ENCODE measurements around the gene NPAS2. TPM values are rescaled to one million over a fixed set of nuclear protein-coding genes. Genes with fewer than 3 reads are reported as not detected.

The NPAS2 gene
- total and polyA plus RNA-seq, 2 donors: 3.0 to 5.4 TPM

GRCh38 chr2:100887713-100888495 is 68.0 kb downstream of the NPAS2 start:
- H3K4me1 ChIP-seq (ENCODE audit: control insufficient read depth in 2 of 2, insufficient read depth in 2 of 2, low read length in 2 of 2): peaks cover 0 to 16% of the 10 kb centered on the region in 2 donors
- 96% methylated on average over 14 of the region's 14 CpGs for WGBS
- no peaks in the 10 kb centered on the region for H3K9me3 ChIP-seq (ENCODE audit: control insufficient read depth in 2 of 2, insufficient read depth in 1 of 2, low read length in 1 of 2)
- H3K4me3 ChIP-seq (ENCODE audit: low read length in 2 of 2): no peak overlapping the region
- no peak for DNase-seq (ENCODE audit: low read depth in 6 of 9, low spot score in 9 of 9)
- H3K27ac ChIP-seq (ENCODE audit: low read depth in 1 of 2, low read length in 1 of 2): no peak overlapping the region
- H3K27me3 ChIP-seq (ENCODE audit: control insufficient read depth in 2 of 2, insufficient read depth in 1 of 2, low read length in 1 of 2): no peaks in the 10 kb centered on the region
- H3K36me3 ChIP-seq (ENCODE audit: control insufficient read depth in 2 of 2, insufficient read depth in 2 of 2, low read length in 1 of 2): no peaks in the 10 kb centered on the region

GRCh38 chr2:100888601-100889000 is 68.7 kb downstream of the NPAS2 start:
- DNase-seq (ENCODE audit: low read depth in 6 of 9, low spot score in 9 of 9): no peak
- H3K27ac ChIP-seq (ENCODE audit: low read depth in 1 of 2, low read length in 1 of 2): no peak overlapping the region

GRCh38 chr2:100889286-100889685 is 69.3 kb downstream of the NPAS2 start:
- Histone ChIP-seq H3K27me3 (ENCODE audit: control insufficient read depth in 2 of 2, insufficient read depth in 1 of 2, low read length in 1 of 2) (no peaks in the 10 kb centered on the region), H3K4me1 (ENCODE audit: control insufficient read depth in 2 of 2, insufficient read depth in 2 of 2, low read length in 2 of 2) (peaks cover 0 to 2% of the 10 kb centered on the region in 2 donors), H3K36me3 (ENCODE audit: control insufficient read depth in 2 of 2, insufficient read depth in 2 of 2, low read length in 1 of 2) (no peaks in the 10 kb centered on the region), H3K27ac (ENCODE audit: low read depth in 1 of 2, low read length in 1 of 2) (no peak overlapping the region), H3K4me3 (ENCODE audit: low read length in 2 of 2) (no peak overlapping the region), H3K9me3 (ENCODE audit: control insufficient read depth in 2 of 2, insufficient read depth in 1 of 2, low read length in 1 of 2) (no peaks in the 10 kb centered on the region)
- WGBS: 76% methylated on average over 6 of the region's 6 CpGs
- DNase-seq (ENCODE audit: low read depth in 6 of 9, low spot score in 9 of 9): no peak

More at GRCh38 chr2:100888601-100889000, 68.7 kb downstream of the NPAS2 start:
- Histone ChIP-seq H3K9me3 (ENCODE audit: control insufficient read depth in 2 of 2, insufficient read depth in 1 of 2, low read length in 1 of 2) (no peaks in the 10 kb centered on the region), H3K4me1 (ENCODE audit: control insufficient read depth in 2 of 2, insufficient read depth in 2 of 2, low read length in 2 of 2) (peaks cover 0 to 9% of the 10 kb centered on the region in 2 donors), H3K36me3 (ENCODE audit: control insufficient read depth in 2 of 2, insufficient read depth in 2 of 2, low read length in 1 of 2) (no peaks in the 10 kb centered on the region), H3K4me3 (ENCODE audit: low read length in 2 of 2) (no peak overlapping the region), H3K27me3 (ENCODE audit: control insufficient read depth in 2 of 2, insufficient read depth in 1 of 2, low read length in 1 of 2) (no peaks in the 10 kb centered on the region)
- 66% methylated on average over 3 of the region's 3 CpGs for WGBS

- 71% methylated on average over 16 of the region's 16 CpGs for WGBS
- DNase-seq (ENCODE audit: low read depth in 6 of 9, low spot score in 9 of 9): no peak
- Histone ChIP-seq H3K4me3 (ENCODE audit: low read length in 2 of 2) (no peak overlapping the region), H3K9me3 (ENCODE audit: control insufficient read depth in 2 of 2, insufficient read depth in 1 of 2, low read length in 1 of 2) (peaks cover 0 to 6% of the 10 kb centered on the region in 2 donors), H3K27me3 (ENCODE audit: control insufficient read depth in 2 of 2, insufficient read depth in 1 of 2, low read length in 1 of 2) (no peaks in the 10 kb centered on the region), H3K27ac (ENCODE audit: low read depth in 1 of 2, low read length in 1 of 2) (no peak overlapping the region), H3K36me3 (ENCODE audit: control insufficient read depth in 2 of 2, insufficient read depth in 2 of 2, low read length in 1 of 2) (no peaks in the 10 kb centered on the region), H3K4me1 (ENCODE audit: control insufficient read depth in 2 of 2, insufficient read depth in 2 of 2, low read length in 2 of 2) (peaks cover 0 to 3% of the 10 kb centered on the region in 2 donors)
Measured at GRCh38 chr2:100891906-100892642, 72.1 kb downstream of the NPAS2 start.

GRCh38 chr2:100893392-100894104 is 73.6 kb downstream of the NPAS2 start:
- H3K36me3 ChIP-seq (ENCODE audit: control insufficient read depth in 2 of 2, insufficient read depth in 2 of 2, low read length in 1 of 2): no peaks in the 10 kb centered on the region
- no peaks in the 10 kb centered on the region for H3K27me3 ChIP-seq (ENCODE audit: control insufficient read depth in 2 of 2, insufficient read depth in 1 of 2, low read length in 1 of 2)
- no peak for DNase-seq (ENCODE audit: low read depth in 6 of 9, low spot score in 9 of 9)
- H3K27ac ChIP-seq (ENCODE audit: low read depth in 1 of 2, low read length in 1 of 2): no peak overlapping the region
- 98% methylated on average over 6 of the region's 6 CpGs for WGBS
- no peak overlapping the region for H3K4me3 ChIP-seq (ENCODE audit: low read length in 2 of 2)
- peaks cover 0 to 3% of the 10 kb centered on the region in 2 donors for H3K4me1 ChIP-seq (ENCODE audit: control insufficient read depth in 2 of 2, insufficient read depth in 2 of 2, low read length in 2 of 2)
- peaks cover 0 to 6% of the 10 kb centered on the region in 2 donors for H3K9me3 ChIP-seq (ENCODE audit: control insufficient read depth in 2 of 2, insufficient read depth in 1 of 2, low read length in 1 of 2)

GRCh38 chr2:100894105-100894795 is 74.3 kb downstream of the NPAS2 start:
- Histone ChIP-seq H3K27ac (ENCODE audit: low read depth in 1 of 2, low read length in 1 of 2) (no peak overlapping the region), H3K27me3 (ENCODE audit: control insufficient read depth in 2 of 2, insufficient read depth in 1 of 2, low read length in 1 of 2) (no peaks in the 10 kb centered on the region), H3K4me1 (ENCODE audit: control insufficient read depth in 2 of 2, insufficient read depth in 2 of 2, low read length in 2 of 2) (peaks cover 0 to 3% of the 10 kb centered on the region in 2 donors), H3K9me3 (ENCODE audit: control insufficient read depth in 2 of 2, insufficient read depth in 1 of 2, low read length in 1 of 2) (peaks cover 0 to 6% of the 10 kb centered on the region in 2 donors), H3K36me3 (ENCODE audit: control insufficient read depth in 2 of 2, insufficient read depth in 2 of 2, low read length in 1 of 2) (no peaks in the 10 kb centered on the region), H3K4me3 (ENCODE audit: low read length in 2 of 2) (no peak overlapping the region)
- no peak for DNase-seq (ENCODE audit: low read depth in 6 of 9, low spot score in 9 of 9)
- 84% methylated on average over 5 of the region's 5 CpGs for WGBS

GRCh38 chr2:100894796-100895156 is 74.8 kb downstream of the NPAS2 start:
- WGBS: 97% methylated on average over 4 of the region's 4 CpGs
- Histone ChIP-seq H3K27ac (ENCODE audit: low read depth in 1 of 2, low read length in 1 of 2) (no peak overlapping the region), H3K9me3 (ENCODE audit: control insufficient read depth in 2 of 2, insufficient read depth in 1 of 2, low read length in 1 of 2) (peaks cover 0 to 6% of the 10 kb centered on the region in 2 donors), H3K4me3 (ENCODE audit: low read length in 2 of 2) (no peak overlapping the region), H3K36me3 (ENCODE audit: control insufficient read depth in 2 of 2, insufficient read depth in 2 of 2, low read length in 1 of 2) (no peaks in the 10 kb centered on the region), H3K4me1 (ENCODE audit: control insufficient read depth in 2 of 2, insufficient read depth in 2 of 2, low read length in 2 of 2) (peaks cover 0 to 3% of the 10 kb centered on the region in 2 donors), H3K27me3 (ENCODE audit: control insufficient read depth in 2 of 2, insufficient read depth in 1 of 2, low read length in 1 of 2) (no peaks in the 10 kb centered on the region)
- DNase-seq (ENCODE audit: low read depth in 6 of 9, low spot score in 9 of 9): no peak

- no peak for DNase-seq (ENCODE audit: low read depth in 6 of 9, low spot score in 9 of 9)
- Histone ChIP-seq H3K27me3 (ENCODE audit: control insufficient read depth in 2 of 2, insufficient read depth in 1 of 2, low read length in 1 of 2) (no peaks in the 10 kb centered on the region), H3K36me3 (ENCODE audit: control insufficient read depth in 2 of 2, insufficient read depth in 2 of 2, low read length in 1 of 2) (no peaks in the 10 kb centered on the region), H3K27ac (ENCODE audit: low read depth in 1 of 2, low read length in 1 of 2) (no peak overlapping the region), H3K4me1 (ENCODE audit: control insufficient read depth in 2 of 2, insufficient read depth in 2 of 2, low read length in 2 of 2) (peaks cover 0 to 3% of the 10 kb centered on the region in 2 donors), H3K4me3 (ENCODE audit: low read length in 2 of 2) (no peak overlapping the region), H3K9me3 (ENCODE audit: control insufficient read depth in 2 of 2, insufficient read depth in 1 of 2, low read length in 1 of 2) (peaks cover 0 to 6% of the 10 kb centered on the region in 2 donors)
- 96% methylated on average over 3 of the region's 3 CpGs for WGBS
Measured at GRCh38 chr2:100895402-100895801, 75.5 kb downstream of the NPAS2 start.
